Upper lobe of left lung (tissue), 6 donors: ENCODE results near the gene PLA2G4D. TPM values are rescaled to one million over a fixed set of nuclear protein-coding genes. Genes with fewer than 3 reads are reported as not detected.

ENCODE experiments used
- ATAC-seq, 2 donors: fragments of 200-7000 bp; cut with Tn5 transposase; one replicate each; pipeline ENCODE4 v1.9.1; 2022; ENCODE audit warnings: mild to moderate bottlenecking in 2 of 2, moderate library complexity in 2 of 2; ENCODE audit not compliant: low FRiP score in 2 of 2
- DNase-seq, 2 donors: peaks; one replicate each; pipeline ENCODE4 v3.0.0-alpha.2; 2019 to 2020
- H3K27ac ChIP-seq, 4 donors: fragments of 200-600 bp; sonication (generic); one replicate each; pipeline ENCODE4 v1.5.1; 2016 to 2019
- H3K27me3 ChIP-seq, 4 donors: fragments of 200-600 bp; sonication (generic); one replicate each; pipeline ENCODE4 v1.5.1; 2017 to 2019
- H3K36me3 ChIP-seq, 4 donors: fragments of 200-600 bp; sonication (generic); one replicate each; pipeline ENCODE4 v1.5.1; 2016 to 2019
- H3K4me1 ChIP-seq, 4 donors: fragments of 200-600 bp; sonication (generic); one replicate each; pipeline ENCODE4 v1.5.1; 2018 to 2019
- H3K4me3 ChIP-seq, 4 donors: fragments of 200-600 bp; sonication (generic); one replicate each; pipeline ENCODE4 v1.5.1; 2017 to 2019; ENCODE audit warnings: mild to moderate bottlenecking in 2 of 4, moderate library complexity in 1 of 4
- H3K9me3 ChIP-seq, 4 donors: fragments of 200-600 bp; sonication (generic); one replicate each; pipeline ENCODE4 v1.5.1; 2018 to 2019
- CTCF ChIP-seq, 6 experiments: fragments of 450-650 bp in 4 of 6; fragments of 200-600 bp in 2 of 6; sonication (generic) in 2 of 6; IDR thresholded peaks; one replicate each; pipeline ENCODE4 v1.5.1; 2016 to 2019; ENCODE audit warnings: antibody characterized with exemption in 6 of 6
- EP300 ChIP-seq, 4 donors: sonication (generic); formaldehyde crosslinking; IDR thresholded peaks; one replicate each; pipeline ENCODE4 v1.5.1; 2017; ENCODE audit warnings: antibody characterized with exemption in 4 of 4, control low read depth in 2 of 4
- POLR2A ChIP-seq, 4 donors: fragments of 450-650 bp; IDR thresholded peaks; one replicate each; pipeline ENCODE4 v1.5.1; 2016 to 2017; ENCODE audit warnings: antibody characterized with exemption in 4 of 4, mild to moderate bottlenecking in 2 of 4
- POLR2AphosphoS5 ChIP-seq, 2 donors: sonication (generic); formaldehyde crosslinking; IDR thresholded peaks; one replicate each; pipeline ENCODE4 v1.5.1; 2017; ENCODE audit warnings: antibody characterized with exemption in 2 of 2
- WGBS, 2 donors: methylation state at CpG; one replicate each; pipeline ENCODE4 v1.1.5; 2017 to 2018; 5-methylcytosine and 5-hydroxymethylcytosine counted together
- total RNA-seq, 6 donors: library from RNA; depleted of rRNA in 4 of 6; stranded (reverse); fragments of >200 nt in 4 of 6; gene quantifications; one replicate each; pipeline versions ENCODE4 v1.1.0 to v1.2.1, GENCODE V29; 2016 to 2021
- donor health status: DM: no; HTN: no; CAD: no; lungs with moderate emphysema.
- donor health status: DM: no; HTN: yes; CAD: no; lungs with severe emphysema.

The PLA2G4D gene
- total RNA-seq, 6 donors from 2014 or later: not detected

- H3K4me3 ChIP-seq: no peak overlapping the region
- 90 to 91% methylated on average over 6 of the region's 6 CpGs for WGBS, 2 donors
- no peaks in the 10 kb centered on the region for H3K36me3 ChIP-seq
- H3K9me3 ChIP-seq: no peaks in the 10 kb centered on the region
- no peak for TF ChIP-seq EP300 (IDR thresholded peaks at IDR 0.05)
- TF ChIP-seq POLR2A (IDR thresholded peaks at IDR 0.05): no peak
- no peak for TF ChIP-seq POLR2AphosphoS5 (IDR thresholded peaks at IDR 0.05)
- TF ChIP-seq CTCF (IDR thresholded peaks at IDR 0.05): no peak
- no peak overlapping the region for H3K27ac ChIP-seq
- DNase-seq (no peak), ATAC-seq (no peak)
- no peaks in the 10 kb centered on the region for H3K27me3 ChIP-seq
- H3K4me1 ChIP-seq: peaks cover 0 to 22% (median 8%) of the 10 kb centered on the region in 4 donors
These were observed 56.0 kb downstream of the PLA2G4D start for GRCh38 chr15:42038401-42038800.

- ATAC-seq: no peak
- TF ChIP-seq POLR2A (IDR thresholded peaks at IDR 0.05): no peak
- WGBS, 2 donors: 58 to 62% methylated on average over 7 to 8 of the region's 8 CpGs
These were observed 56.7 kb downstream of the PLA2G4D start for GRCh38 chr15:42037656-42038055.

GRCh38 chr15:42036966-42037365, 57.4 kb downstream of the PLA2G4D start:
- Histone ChIP-seq H3K4me3 (no peak overlapping the region), H3K4me1 (peaks cover 0 to 22% (median 11%) of the 10 kb centered on the region in 4 donors), H3K27ac (peak overlapping the region in 1 of 4 donors; percentile 27), H3K36me3 (no peaks in the 10 kb centered on the region), H3K27me3 (no peaks in the 10 kb centered on the region), H3K9me3 (no peaks in the 10 kb centered on the region)
- 80 to 86% methylated on average over 3 to 9 of the region's 9 CpGs for WGBS, 2 donors
- ATAC-seq (peak in 1 of 2 donors; percentile 29), DNase-seq (no peak)
- TF ChIP-seq POLR2A (IDR thresholded peaks at IDR 0.05) (no peak), EP300 (IDR thresholded peaks at IDR 0.05) (no peak), POLR2AphosphoS5 (IDR thresholded peaks at IDR 0.05) (no peak), CTCF (IDR thresholded peaks at IDR 0.05) (no peak)

More at GRCh38 chr15:42037656-42038055, 56.7 kb downstream of the PLA2G4D start:
- no peaks in the 10 kb centered on the region for H3K27me3 ChIP-seq
- no peak overlapping the region for H3K4me3 ChIP-seq
- peaks cover 0 to 22% (median 11%) of the 10 kb centered on the region in 4 donors for H3K4me1 ChIP-seq
- no peaks in the 10 kb centered on the region for H3K36me3 ChIP-seq
- peak in 1 of 2 donors; percentile 68 for DNase-seq
- peak overlapping the region in 1 of 4 donors; percentile 27 for H3K27ac ChIP-seq
- H3K9me3 ChIP-seq: no peaks in the 10 kb centered on the region

- peak in 1 of 2 donors; percentile 9 for ATAC-seq
- Histone ChIP-seq H3K9me3 (no peaks in the 10 kb centered on the region), H3K27ac (peak overlapping the region in 1 of 4 donors; percentile 27), H3K4me3 (no peak overlapping the region), H3K27me3 (no peaks in the 10 kb centered on the region), H3K4me1 (peaks cover 0 to 22% (median 11%) of the 10 kb centered on the region in 4 donors), H3K36me3 (no peaks in the 10 kb centered on the region)
- peak in 1 of 2 donors; percentile 77 for DNase-seq
- 87 to 90% methylated on average over 7 to 42 of the region's 45 CpGs for WGBS, 2 donors
- TF ChIP-seq EP300 (IDR thresholded peaks at IDR 0.05) (no peak), POLR2A (IDR thresholded peaks at IDR 0.05) (no peak), CTCF (IDR thresholded peaks at IDR 0.05) (no peak), POLR2AphosphoS5 (IDR thresholded peaks at IDR 0.05) (no peak)
These were observed 58.1 kb downstream of the PLA2G4D start for GRCh38 chr15:42036112-42036905.

- Histone ChIP-seq H3K27ac (peak overlapping the region in 3 of 4 donors; percentile 7 to 75 (median 9)), H3K36me3 (no peaks in the 10 kb centered on the region), H3K4me1 (peaks cover 0 to 22% (median 11%) of the 10 kb centered on the region in 4 donors), H3K27me3 (no peaks in the 10 kb centered on the region), H3K4me3 (no peak overlapping the region), H3K9me3 (no peaks in the 10 kb centered on the region)
- 18 to 25% methylated on average over 3 of the region's 3 CpGs for WGBS, 2 donors
- DNase-seq: peak in 1 of 2 donors; percentile 48
- TF ChIP-seq POLR2AphosphoS5 (IDR thresholded peaks at IDR 0.05) (peak in 1 of 2 donors; percentile 20), EP300 (IDR thresholded peaks at IDR 0.05) (no peak), CTCF (IDR thresholded peaks at IDR 0.05) (no peak), POLR2A (IDR thresholded peaks at IDR 0.05) (peak in 1 of 4 donors; percentile 28)
- ATAC-seq: peak in 1 of 2 donors; percentile 49
These were observed 59.0 kb downstream of the PLA2G4D start for GRCh38 chr15:42035435-42035761.
